Measurements from ENCODE around the gene DMGDH. TPM values are rescaled to one million over a fixed set of nuclear protein-coding genes. Genes with fewer than 3 reads are reported as not detected.

Gene DMGDH
- total RNA-seq, 1 donor from 2014 or later: 0.48 TPM

GRCh38 chr5:79032031-79032695 is 37.3 kb downstream of the DMGDH start:
- Mint-ChIP-seq H3K27me3 (peaks cover under 1% of the 10 kb centered on the region), H3K9me3 (no peaks in the 10 kb centered on the region), H3K4me1 (ENCODE audit: unreplicated experiment) (peaks cover 4% of the 10 kb centered on the region), H3K27ac (no peak overlapping the region), H3K4me3 (no peak overlapping the region), H3K36me3 (no peaks in the 10 kb centered on the region)
- no peak for TF ChIP-seq CTCF (conservative IDR thresholded peaks at IDR 0.05)
- DNase-seq (ENCODE audit: extremely low spot score, unreplicated experiment): no peak

GRCh38 chr5:79031485-79031867 is 38.0 kb downstream of the DMGDH start:
- Mint-ChIP-seq H3K9me3 (no peaks in the 10 kb centered on the region), H3K27ac (no peak overlapping the region), H3K4me3 (no peak overlapping the region), H3K27me3 (peaks cover 6% of the 10 kb centered on the region), H3K36me3 (no peaks in the 10 kb centered on the region), H3K4me1 (ENCODE audit: unreplicated experiment) (peaks cover 4% of the 10 kb centered on the region)
- DNase-seq (ENCODE audit: extremely low spot score, unreplicated experiment): no peak
- TF ChIP-seq CTCF (conservative IDR thresholded peaks at IDR 0.05): no peak

GRCh38 chr5:79030663-79031484 is 38.6 kb downstream of the DMGDH start:
- Mint-ChIP-seq H3K4me1 (ENCODE audit: unreplicated experiment) (peaks cover 4% of the 10 kb centered on the region), H3K27ac (no peak overlapping the region), H3K36me3 (no peaks in the 10 kb centered on the region), H3K9me3 (no peaks in the 10 kb centered on the region), H3K4me3 (no peak overlapping the region), H3K27me3 (peaks cover 9% of the 10 kb centered on the region)
- no peak for TF ChIP-seq CTCF (conservative IDR thresholded peaks at IDR 0.05)
- no peak for DNase-seq (ENCODE audit: extremely low spot score, unreplicated experiment)

- DNase-seq (ENCODE audit: extremely low spot score, unreplicated experiment): peak; percentile 73
- Mint-ChIP-seq H3K9me3 (no peaks in the 10 kb centered on the region), H3K4me3 (peak overlapping the region; percentile 82), H3K4me1 (ENCODE audit: unreplicated experiment) (peaks cover 19% of the 10 kb centered on the region), H3K27me3 (peaks cover 32% of the 10 kb centered on the region), H3K27ac (no peak overlapping the region), H3K36me3 (no peaks in the 10 kb centered on the region)
- TF ChIP-seq CTCF (conservative IDR thresholded peaks at IDR 0.05): peak; percentile 99
Observed at GRCh38 chr5:79025054-79025472, 44.4 kb downstream of the DMGDH start.

- Mint-ChIP-seq H3K27me3 (peaks cover 38% of the 10 kb centered on the region), H3K27ac (no peak overlapping the region), H3K36me3 (no peaks in the 10 kb centered on the region), H3K4me3 (no peak overlapping the region), H3K9me3 (no peaks in the 10 kb centered on the region), H3K4me1 (ENCODE audit: unreplicated experiment) (peaks cover 19% of the 10 kb centered on the region)
- no peak for DNase-seq (ENCODE audit: extremely low spot score, unreplicated experiment)
- no peak for TF ChIP-seq CTCF (conservative IDR thresholded peaks at IDR 0.05)
Observed at GRCh38 chr5:79023947-79024346, 45.5 kb downstream of the DMGDH start.
